HUES64 (cell line): ENCODE data around the gene PIK3IP1.

Source experiments
- H3K27ac ChIP-seq: 2 replicates; pipeline ENCODE4 v1.7.0; 2013; ENCODE audit warnings: low read depth, low read length, inconsistent platforms
- H3K27me3 ChIP-seq: 2 replicates; pipeline ENCODE4 v1.6.1; 2013; ENCODE audit warnings: mild to moderate bottlenecking, low read length; ENCODE audit not compliant: insufficient read depth
- H3K36me3 ChIP-seq: 2 replicates; pipeline ENCODE4 v1.6.1; 2013; ENCODE audit warnings: mild to moderate bottlenecking, low read length; ENCODE audit not compliant: insufficient read depth
- H3K4me1 ChIP-seq: 2 replicates; pipeline ENCODE4 v1.6.1; 2013; ENCODE audit warnings: mild to moderate bottlenecking, low read length, moderate library complexity; ENCODE audit not compliant: insufficient read depth
- H3K4me3 ChIP-seq: 2 replicates; pipeline ENCODE4 v1.5.1; 2013; ENCODE audit warnings: mild to moderate bottlenecking, low read length, moderate library complexity
- H3K9ac ChIP-seq: 2 replicates; pipeline ENCODE4 v1.6.1; 2013; ENCODE audit warnings: mild to moderate bottlenecking, low read depth, low read length
- H3K9me3 ChIP-seq: 2 replicates; pipeline ENCODE4 v1.6.1; 2013; ENCODE audit warnings: low read depth, low read length; ENCODE audit not compliant: insufficient read depth
- WGBS: fragments of 150-250, 120-280 bp; methylation state at CpG from one replicate; pipeline ENCODE4 v1.1.7; 2013; ENCODE audit warnings: missing lambda C conversion rate; 5-methylcytosine and 5-hydroxymethylcytosine counted together

The PIK3IP1 gene

GRCh38 chr22:31305194-31305593 lies 12.9 kb upstream of the PIK3IP1 start:
- no peak overlapping the region for H3K4me3 ChIP-seq
- H3K36me3 ChIP-seq, result no peaks in the 10 kb centered on the region
- WGBS, result 91% methylated on average over 3 of the region's 3 CpGs
- no peak overlapping the region for H3K9ac ChIP-seq
- H3K9me3 ChIP-seq, result no peaks in the 10 kb centered on the region
- H3K27ac ChIP-seq, result no peak overlapping the region
- H3K27me3 ChIP-seq, result no peaks in the 10 kb centered on the region
- H3K4me1 ChIP-seq, result no peaks in the 10 kb centered on the region

- H3K4me3 ChIP-seq, result no peak overlapping the region
- H3K9ac ChIP-seq, result no peak overlapping the region
- H3K36me3 ChIP-seq, result no peaks in the 10 kb centered on the region
- 97% methylated on average over 3 of the region's 3 CpGs for WGBS
- H3K27me3 ChIP-seq, result no peaks in the 10 kb centered on the region
- no peaks in the 10 kb centered on the region for H3K9me3 ChIP-seq
- no peaks in the 10 kb centered on the region for H3K4me1 ChIP-seq
- H3K27ac ChIP-seq, result no peak overlapping the region
Measured at GRCh38 chr22:31302537-31302936, 10.2 kb upstream of the PIK3IP1 start.

GRCh38 chr22:31302006-31302405 lies 9.7 kb upstream of the PIK3IP1 start:
- Histone ChIP-seq H3K4me3 (no peak overlapping the region), H3K36me3 (no peaks in the 10 kb centered on the region), H3K27ac (no peak overlapping the region), H3K4me1 (no peaks in the 10 kb centered on the region), H3K9ac (no peak overlapping the region), H3K9me3 (no peaks in the 10 kb centered on the region), H3K27me3 (no peaks in the 10 kb centered on the region)

- no peak overlapping the region for H3K4me3 ChIP-seq
- no peaks in the 10 kb centered on the region for H3K27me3 ChIP-seq
- no peak overlapping the region for H3K9ac ChIP-seq
- H3K9me3 ChIP-seq, result no peaks in the 10 kb centered on the region
- no peaks in the 10 kb centered on the region for H3K4me1 ChIP-seq
- no peak overlapping the region for H3K27ac ChIP-seq
- H3K36me3 ChIP-seq, result no peaks in the 10 kb centered on the region
- WGBS, result 85% methylated on average over 3 of the region's 3 CpGs
Measured at GRCh38 chr22:31300896-31301295, 8.6 kb upstream of the PIK3IP1 start.

GRCh38 chr22:31295831-31296657 lies 3.8 kb upstream of the PIK3IP1 start:
- 89% methylated on average over 4 of the region's 5 CpGs for WGBS
- H3K9me3 ChIP-seq, result no peaks in the 10 kb centered on the region
- H3K4me1 ChIP-seq, result peaks cover 12% of the 10 kb centered on the region
- H3K27ac ChIP-seq, result no peak overlapping the region
- peaks cover 11% of the 10 kb centered on the region for H3K27me3 ChIP-seq
- H3K9ac ChIP-seq, result no peak overlapping the region
- H3K36me3 ChIP-seq, result no peaks in the 10 kb centered on the region
- H3K4me3 ChIP-seq, result no peak overlapping the region

- 94% methylated on average over 3 of the region's 3 CpGs for WGBS
- H3K4me1 ChIP-seq, result peaks cover 12% of the 10 kb centered on the region
- H3K27ac ChIP-seq, result no peak overlapping the region
- H3K9me3 ChIP-seq, result no peaks in the 10 kb centered on the region
- H3K9ac ChIP-seq, result no peak overlapping the region
- no peaks in the 10 kb centered on the region for H3K36me3 ChIP-seq
- H3K27me3 ChIP-seq, result peaks cover 16% of the 10 kb centered on the region
- no peak overlapping the region for H3K4me3 ChIP-seq
Measured at GRCh38 chr22:31295360-31295759, 3.1 kb upstream of the PIK3IP1 start.

- H3K4me3 ChIP-seq, result peak overlapping the region; percentile 54
- 17% methylated on average over 19 of the region's 20 CpGs for WGBS
- peak overlapping the region; percentile 21; the same call in 1 of the 2 replicates for H3K9ac ChIP-seq
- H3K27me3 ChIP-seq, result peaks cover 31% of the 10 kb centered on the region
- H3K4me1 ChIP-seq, result peaks cover 12% of the 10 kb centered on the region
- no peaks in the 10 kb centered on the region for H3K9me3 ChIP-seq
- no peaks in the 10 kb centered on the region for H3K36me3 ChIP-seq
- no peak overlapping the region for H3K27ac ChIP-seq
Measured at GRCh38 chr22:31291481-31292235, 630 bp downstream of the PIK3IP1 start.

- Histone ChIP-seq H3K4me3 (peak overlapping the region; percentile 54), H3K4me1 (peaks cover 12% of the 10 kb centered on the region), H3K27me3 (peaks cover 31% of the 10 kb centered on the region), H3K36me3 (no peaks in the 10 kb centered on the region), H3K9ac (0 out of 2 replicates have a peak overlapping the region, but pooled peaks have one; percentile 21), H3K27ac (no peak overlapping the region), H3K9me3 (no peaks in the 10 kb centered on the region)
- 1% methylated on average over 94 of the region's 95 CpGs for WGBS
Measured at GRCh38 chr22:31290494-31291471, 1.5 kb downstream of the PIK3IP1 start.

- Histone ChIP-seq H3K9me3 (no peaks in the 10 kb centered on the region), H3K9ac (no peak overlapping the region), H3K27ac (no peak overlapping the region), H3K4me3 (no peak overlapping the region), H3K27me3 (peaks cover 31% of the 10 kb centered on the region), H3K4me1 (peaks cover 12% of the 10 kb centered on the region), H3K36me3 (no peaks in the 10 kb centered on the region)
- 87% methylated on average over 13 of the region's 13 CpGs for WGBS
Measured at GRCh38 chr22:31289344-31289743, 2.9 kb downstream of the PIK3IP1 start.

GRCh38 chr22:31288496-31289240 lies 3.6 kb downstream of the PIK3IP1 start:
- Histone ChIP-seq H3K27ac (no peak overlapping the region), H3K4me3 (no peak overlapping the region), H3K27me3 (peaks cover 31% of the 10 kb centered on the region), H3K9ac (no peak overlapping the region), H3K9me3 (no peaks in the 10 kb centered on the region), H3K36me3 (no peaks in the 10 kb centered on the region), H3K4me1 (peaks cover 12% of the 10 kb centered on the region)
- WGBS, result 74% methylated on average over 5 of the region's 5 CpGs
